ENCODE results near the gene PSMD2. TPM values are rescaled to one million over a fixed set of nuclear protein-coding genes. Genes with fewer than 3 reads are reported as not detected.
"Not testable (repeated sequence)": the region's sequence is repeated elsewhere in the genome, so short reads cannot be mapped to it uniquely, and the experiment has no call there.

The PSMD2 gene
- polyA plus RNA-seq, 3 donors = 138 to 186 (median 167) TPM

DNA sequence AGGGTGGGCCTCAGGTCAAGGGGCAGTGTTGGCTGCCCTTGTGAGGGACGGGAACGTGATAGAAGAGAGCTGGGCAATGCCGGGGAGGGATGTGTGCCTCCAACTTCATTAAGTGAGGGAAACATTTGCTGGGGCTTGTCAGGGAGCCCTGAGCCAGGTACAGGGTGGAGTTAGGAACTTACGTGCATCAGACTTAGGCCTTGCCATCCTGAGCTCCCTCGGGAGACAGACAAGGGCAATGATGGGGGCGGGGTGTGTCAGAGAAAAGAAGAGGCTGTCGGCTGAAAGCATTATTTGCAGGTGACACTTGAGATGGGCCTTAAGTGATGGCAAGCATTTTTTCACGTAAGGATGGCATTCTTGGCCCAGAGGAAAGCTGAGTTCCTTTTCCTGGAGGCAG is 40.0 kb downstream of the PSMD2 start:
- Histone ChIP-seq H3K79me2 (ENCODE audit: insufficient read depth, low read length) (peaks cover 22% of the 10 kb centered on the region), H3K36me3 (replicated peaks in 1 of 2; ENCODE audit: control insufficient read depth in 1 of 2, insufficient read depth in 2 of 2, low read length in 2 of 2) (peaks cover 36 to 41% of the 10 kb centered on the region in 2 donors), H3K4me1 (ENCODE audit: control insufficient read depth in 1 of 2, insufficient read depth in 2 of 2, low read length in 2 of 2) (peaks cover 36 to 44% of the 10 kb centered on the region in 2 donors), H3K27ac (ENCODE audit: low read depth in 1 of 2, low read length in 2 of 2) (no peak overlapping the region), H3K27me3 (ENCODE audit: control insufficient read depth in 2 of 2, insufficient read depth in 2 of 2, low read length in 2 of 2) (peaks cover 0 to 4% of the 10 kb centered on the region in 2 donors), H2AFZ (ENCODE audit: insufficient read depth, low read depth, low read length, poor library complexity, severe bottlenecking) (no peak overlapping the region), H4K20me1 (ENCODE audit: insufficient read depth, low read length) (peaks cover 44% of the 10 kb centered on the region), H3K9ac (ENCODE audit: insufficient read depth, low read length, poor library complexity, severe bottlenecking) (no peak overlapping the region), H3K9me3 (replicated peaks in 1 of 2; ENCODE audit: control insufficient read depth in 1 of 2, insufficient read depth in 1 of 2, low read length in 2 of 2) (no peaks in the 10 kb centered on the region), H3K4me3 (replicated peaks in 1 of 3; ENCODE audit: low read depth in 2 of 3, low read length in 3 of 3) (no peak overlapping the region), H3K4me2 (replicated peaks; ENCODE audit: extremely low read depth, low read length, poor library complexity, severe bottlenecking) (no peak overlapping the region)
- peak overlapping the region in 2 of 7 donors; percentile 33 to 58 for H3K27ac Mint-ChIP-seq
- peaks cover 1 to 12% (median 10%) of the 10 kb centered on the region in 3 donors for H3K27me3 Mint-ChIP-seq (ENCODE audit: low read depth in 3 of 3)
- intact Hi-C loops (cut with micrococcal nuclease) = no loop called here
- peaks cover 48% of the 10 kb centered on the region for H3K4me1 Mint-ChIP-seq
- no peak for DNase-seq
- no peak overlapping the region for H3K4me3 Mint-ChIP-seq
- H3K9me3 Mint-ChIP-seq = peaks cover 0 to 1% (median 0%) of the 10 kb centered on the region in 7 donors
- TF ChIP-seq, protein P1, sequence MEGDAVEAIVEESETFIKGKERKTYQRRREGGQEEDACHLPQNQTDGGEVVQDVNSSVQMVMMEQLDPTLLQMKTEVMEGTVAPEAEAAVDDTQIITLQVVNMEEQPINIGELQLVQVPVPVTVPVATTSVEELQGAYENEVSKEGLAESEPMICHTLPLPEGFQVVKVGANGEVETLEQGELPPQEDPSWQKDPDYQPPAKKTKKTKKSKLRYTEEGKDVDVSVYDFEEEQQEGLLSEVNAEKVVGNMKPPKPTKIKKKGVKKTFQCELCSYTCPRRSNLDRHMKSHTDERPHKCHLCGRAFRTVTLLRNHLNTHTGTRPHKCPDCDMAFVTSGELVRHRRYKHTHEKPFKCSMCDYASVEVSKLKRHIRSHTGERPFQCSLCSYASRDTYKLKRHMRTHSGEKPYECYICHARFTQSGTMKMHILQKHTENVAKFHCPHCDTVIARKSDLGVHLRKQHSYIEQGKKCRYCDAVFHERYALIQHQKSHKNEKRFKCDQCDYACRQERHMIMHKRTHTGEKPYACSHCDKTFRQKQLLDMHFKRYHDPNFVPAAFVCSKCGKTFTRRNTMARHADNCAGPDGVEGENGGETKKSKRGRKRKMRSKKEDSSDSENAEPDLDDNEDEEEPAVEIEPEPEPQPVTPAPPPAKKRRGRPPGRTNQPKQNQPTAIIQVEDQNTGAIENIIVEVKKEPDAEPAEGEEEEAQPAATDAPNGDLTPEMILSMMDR (IDR thresholded peaks at IDR 0.05) = no peak
- WGBS (ENCODE audit: insufficient coverage) = 94% methylated on average over 8 of the region's 8 CpGs
- H3K36me3 Mint-ChIP-seq = peaks cover 57 to 58% of the 10 kb centered on the region in 2 donors

DNA sequence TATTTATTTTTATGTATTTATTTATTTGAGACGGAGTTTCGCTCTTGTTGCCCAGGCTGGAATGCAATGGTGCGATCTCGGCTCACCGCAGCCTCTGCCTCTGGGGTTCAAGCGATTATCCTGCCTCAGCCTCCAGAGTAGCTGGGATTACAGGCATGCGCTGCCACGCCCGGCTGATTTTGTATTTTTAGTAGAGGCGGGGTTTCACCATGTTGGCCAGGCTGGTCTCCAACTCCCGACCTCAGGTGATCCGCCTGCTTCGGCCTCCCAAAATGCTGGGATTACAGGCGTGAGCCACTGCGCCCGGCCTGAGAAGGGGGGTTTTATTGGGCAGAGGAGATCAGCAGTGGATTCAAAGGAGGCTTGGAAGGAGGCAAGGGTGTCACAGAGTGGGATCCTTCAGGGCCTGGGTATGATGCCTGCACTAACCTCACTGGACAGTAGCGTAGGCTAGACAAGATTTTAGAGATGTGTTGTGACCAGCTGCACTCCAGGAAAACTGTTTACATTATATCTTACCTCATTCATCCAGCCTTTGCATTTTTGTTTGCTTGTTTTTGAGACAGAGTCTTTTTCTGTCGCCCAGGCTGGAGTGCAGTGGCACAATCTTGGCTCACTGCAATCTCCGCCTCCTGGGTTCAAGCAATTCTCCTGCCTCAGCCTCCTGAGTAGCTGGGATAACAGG is 40.6 kb downstream of the PSMD2 start:
- H3K4me3 ChIP-seq (replicated peaks in 1 of 3; ENCODE audit: low read depth in 2 of 3, low read length in 3 of 3); intact Hi-C loops (cut with micrococcal nuclease); H3K27ac ChIP-seq (ENCODE audit: low read depth in 1 of 2, low read length in 2 of 2); H3K4me2 ChIP-seq (replicated peaks; ENCODE audit: extremely low read depth, low read length, poor library complexity, severe bottlenecking); H2AFZ ChIP-seq (ENCODE audit: insufficient read depth, low read depth, low read length, poor library complexity, severe bottlenecking); H3K4me3 Mint-ChIP-seq; H3K27me3 ChIP-seq (ENCODE audit: control insufficient read depth in 2 of 2, insufficient read depth in 2 of 2, low read length in 2 of 2); H3K9me3 Mint-ChIP-seq; H3K9ac ChIP-seq (ENCODE audit: insufficient read depth, low read length, poor library complexity, severe bottlenecking); DNase-seq; H3K9me3 ChIP-seq (replicated peaks in 1 of 2; ENCODE audit: control insufficient read depth in 1 of 2, insufficient read depth in 1 of 2, low read length in 2 of 2); H3K27ac Mint-ChIP-seq: not testable (repeated sequence)
- H3K79me2 ChIP-seq (ENCODE audit: insufficient read depth, low read length) = peaks cover 22% of the 10 kb centered on the region
- peaks cover 44% of the 10 kb centered on the region for H4K20me1 ChIP-seq (ENCODE audit: insufficient read depth, low read length)
- peaks cover 36 to 44% of the 10 kb centered on the region in 2 donors for H3K4me1 ChIP-seq (ENCODE audit: control insufficient read depth in 1 of 2, insufficient read depth in 2 of 2, low read length in 2 of 2)
- Mint-ChIP-seq H3K36me3 (peaks cover 56 to 58% of the 10 kb centered on the region in 2 donors), H3K4me1 (peaks cover 42% of the 10 kb centered on the region), H3K27me3 (ENCODE audit: low read depth in 3 of 3) (peaks cover 1 to 12% (median 10%) of the 10 kb centered on the region in 3 donors)
- 100% methylated on average over 16 of the region's 19 CpGs for WGBS (ENCODE audit: insufficient coverage)
- peaks cover 33 to 41% of the 10 kb centered on the region in 2 donors for H3K36me3 ChIP-seq (replicated peaks in 1 of 2; ENCODE audit: control insufficient read depth in 1 of 2, insufficient read depth in 2 of 2, low read length in 2 of 2)
